ENCODE data around the gene NEK4.

The NEK4 gene

DNA sequence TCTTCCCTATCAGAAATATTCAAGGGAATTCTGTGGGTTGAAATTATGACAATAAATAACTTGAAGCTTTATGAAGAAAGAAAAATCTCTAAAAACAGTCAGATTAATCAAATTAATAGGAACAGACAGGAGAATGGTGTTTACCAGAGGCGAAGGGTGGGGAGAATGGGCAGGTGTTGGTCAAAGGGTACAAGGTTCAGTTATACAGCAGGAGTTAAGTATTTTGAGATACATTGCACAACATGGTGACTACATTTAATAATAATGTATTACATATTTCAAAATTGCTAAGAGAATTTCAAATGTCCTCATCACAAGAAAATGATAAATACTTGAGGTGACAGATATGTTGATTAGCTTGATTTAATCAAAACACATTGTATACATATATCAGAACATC, 46.2 kb downstream of the NEK4 start:
- no peak for FAIRE-seq
- DNase-seq (ENCODE audit: insufficient read length, low spot score) = no peak
- TF ChIP-seq CTCF (IDR thresholded peaks at IDR 0.05; ENCODE audit: insufficient read depth, missing control alignments) = no peak

GRCh38 chr3:52723935-52724334, 46.8 kb downstream of the NEK4 start:
- no peak for FAIRE-seq
- no peak for DNase-seq (ENCODE audit: insufficient read length, low spot score)
- TF ChIP-seq CTCF (IDR thresholded peaks at IDR 0.05; ENCODE audit: insufficient read depth, missing control alignments) = no peak

- DNase-seq (ENCODE audit: insufficient read length, low spot score) = no peak
These were observed 48.2 kb downstream of the NEK4 start for GRCh38 chr3:52722491-52722890.

GRCh38 chr3:52721730-52722008, 49.1 kb downstream of the NEK4 start:
- DNase-seq (ENCODE audit: insufficient read length, low spot score) (no peak), FAIRE-seq (no peak)
- TF ChIP-seq CTCF (IDR thresholded peaks at IDR 0.05; ENCODE audit: insufficient read depth, missing control alignments) = no peak

More at GRCh38 chr3:52722491-52722890, 48.2 kb downstream of the NEK4 start:
- FAIRE-seq = no peak
- TF ChIP-seq CTCF (IDR thresholded peaks at IDR 0.05; ENCODE audit: insufficient read depth, missing control alignments) = no peak

GRCh38 chr3:52721002-52721729, 49.6 kb downstream of the NEK4 start:
- no peak for DNase-seq (ENCODE audit: insufficient read length, low spot score)
- TF ChIP-seq CTCF (IDR thresholded peaks at IDR 0.05; ENCODE audit: insufficient read depth, missing control alignments) = no peak
- FAIRE-seq = no peak

- no peak for DNase-seq (ENCODE audit: insufficient read length, low spot score)
- no peak for FAIRE-seq
- no peak for TF ChIP-seq CTCF (IDR thresholded peaks at IDR 0.05; ENCODE audit: insufficient read depth, missing control alignments)
These were observed 51.1 kb downstream of the NEK4 start for GRCh38 chr3:52719618-52720017.

DNA sequence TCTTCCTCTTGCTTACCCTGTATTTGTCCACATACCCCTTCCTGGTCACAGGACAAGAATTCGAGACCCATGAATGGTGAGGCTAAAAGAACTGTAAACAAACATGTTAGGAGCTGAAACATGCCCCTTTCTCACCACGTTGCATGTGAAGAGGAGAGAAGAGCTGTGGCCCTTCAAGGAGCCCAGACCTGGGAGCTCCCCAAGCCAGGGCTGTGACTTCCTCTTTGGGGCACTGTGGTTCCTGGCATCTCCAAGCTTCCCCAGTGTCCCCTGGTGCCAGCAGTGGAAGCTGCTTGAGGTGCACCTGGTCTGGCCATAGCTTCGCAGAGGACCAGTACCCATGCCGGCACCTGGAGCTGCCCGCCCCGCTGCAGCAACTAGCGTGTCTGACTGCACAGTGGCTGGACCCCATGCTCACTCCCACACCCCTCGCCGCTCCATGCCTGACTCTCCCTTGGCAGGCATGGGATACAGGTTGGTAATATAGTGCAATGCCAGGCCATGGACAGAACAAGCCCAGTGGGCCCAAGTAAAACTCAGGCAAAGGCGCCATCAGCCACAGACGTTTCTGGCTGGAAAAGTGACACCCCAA, 54.9 kb downstream of the NEK4 start:
- FAIRE-seq (no peak), DNase-seq (ENCODE audit: insufficient read length, low spot score) (no peak)
- TF ChIP-seq CTCF (IDR thresholded peaks at IDR 0.05; ENCODE audit: insufficient read depth, missing control alignments) = no peak

Data from D721Med (cell line).